Body of pancreas (tissue), 4 donors: Measurements from ENCODE around the gene COL6A1. TPM values are rescaled to one million over a fixed set of nuclear protein-coding genes. Genes with fewer than 3 reads are reported as not detected.

Source experiments
- ATAC-seq: fragments of 150-250 bp; one replicate; pipeline ENCODE4 v1.9.1; 2016
- DNase-seq, 4 donors: peaks; one replicate each; pipeline ENCODE4 v3.0.0-alpha.2; 2019
- H3K27ac ChIP-seq, 4 donors: fragments of 200-600 bp; sonication (generic); 1 replicate in 3 of 4; 2 replicates in 1 of 4; pipeline versions ENCODE4 v1.5.1 to v1.6.1; 2016 to 2019; ENCODE audit warnings: mild to moderate bottlenecking in 1 of 4, mixed read lengths in 1 of 4, moderate library complexity in 1 of 4
- H3K27me3 ChIP-seq, 2 donors: fragments of 200-600 bp; sonication (generic); one replicate each; pipeline ENCODE4 v1.6.0; 2016; ENCODE audit warnings: mild to moderate bottlenecking in 1 of 2
- H3K36me3 ChIP-seq, 2 donors: fragments of 200-600 bp; sonication (generic); replicated peaks in 1 of 2; 2 replicates each; pipeline ENCODE4 v1.5.1; 2016; ENCODE audit warnings: low read depth in 2 of 2; ENCODE audit not compliant: insufficient read depth in 1 of 2
- H3K4me1 ChIP-seq: fragments of 200-600 bp; sonication (generic); one replicate; pipeline ENCODE4 v1.6.0; 2016
- H3K4me3 ChIP-seq, 2 donors: fragments of 200-600 bp; sonication (generic); 1 replicate in 1 of 2; 2 replicates in 1 of 2; pipeline ENCODE4 v1.5.1; 2016 to 2019
- H3K9me3 ChIP-seq, 3 donors: fragments of 200-600 bp; sonication (generic); 1 replicate in 2 of 3; 2 replicates in 1 of 3; pipeline ENCODE4 v1.5.1; 2016
- POLR2A ChIP-seq, 3 donors: fragments of 450-650 bp; IDR thresholded peaks; one replicate each; pipeline ENCODE4 v1.6.1; 2016; ENCODE audit warnings: antibody characterized with exemption in 3 of 3, mild to moderate bottlenecking in 2 of 3
- WGBS, 2 donors: methylation state at CpG; one replicate each; pipeline ENCODE4 v1.1.5; 2017; 5-methylcytosine and 5-hydroxymethylcytosine counted together
- intact Hi-C: fragments of 100-400 bp; cut with DNase I; formaldehyde crosslinking; loops from one replicate; pipeline ENCODE4 v1.15.1; 2023
- total RNA-seq, 2 donors: library from RNA; depleted of rRNA; stranded (reverse); fragments of >200 nt; gene quantifications; one replicate each; pipeline ENCODE4 v1.1.0, GENCODE V29; 2016
- TF ChIP-seq, protein P1 (sequence below), 7 experiments: fragments of 450-650 bp in 4 of 7; fragments of 200-600 bp in 3 of 7; sonication (generic) in 3 of 7; IDR thresholded peaks; one replicate each; pipeline ENCODE4 v1.5.1; 2016 to 2019; ENCODE audit warnings: antibody characterized with exemption in 7 of 7

COL6A1 gene
- total RNA-seq, 2 donors from 2014 or later, result 112 to 314 TPM

DNA sequence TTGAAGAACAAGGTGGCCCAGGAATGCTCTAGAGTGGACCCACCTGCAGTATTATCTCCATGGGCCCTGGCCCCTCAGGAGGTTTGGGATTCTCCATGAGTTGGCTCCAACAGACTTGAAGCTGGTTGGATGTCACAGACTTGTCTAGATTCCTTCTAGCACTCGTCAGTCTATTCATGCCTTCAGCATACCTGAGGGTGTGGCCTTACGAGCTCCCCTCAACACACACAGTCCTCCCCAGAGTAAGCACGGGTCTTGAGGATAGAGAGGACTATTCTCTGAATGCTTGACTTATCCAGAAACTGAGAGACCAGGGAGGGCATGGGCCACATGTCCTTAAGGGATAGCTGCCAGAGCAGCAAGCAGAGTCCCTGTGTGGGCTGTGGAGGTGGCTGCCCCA is 45.9 kb upstream of the COL6A1 start:
- no peak for TF ChIP-seq POLR2A (IDR thresholded peaks at IDR 0.05)
- TF ChIP-seq, protein P1, sequence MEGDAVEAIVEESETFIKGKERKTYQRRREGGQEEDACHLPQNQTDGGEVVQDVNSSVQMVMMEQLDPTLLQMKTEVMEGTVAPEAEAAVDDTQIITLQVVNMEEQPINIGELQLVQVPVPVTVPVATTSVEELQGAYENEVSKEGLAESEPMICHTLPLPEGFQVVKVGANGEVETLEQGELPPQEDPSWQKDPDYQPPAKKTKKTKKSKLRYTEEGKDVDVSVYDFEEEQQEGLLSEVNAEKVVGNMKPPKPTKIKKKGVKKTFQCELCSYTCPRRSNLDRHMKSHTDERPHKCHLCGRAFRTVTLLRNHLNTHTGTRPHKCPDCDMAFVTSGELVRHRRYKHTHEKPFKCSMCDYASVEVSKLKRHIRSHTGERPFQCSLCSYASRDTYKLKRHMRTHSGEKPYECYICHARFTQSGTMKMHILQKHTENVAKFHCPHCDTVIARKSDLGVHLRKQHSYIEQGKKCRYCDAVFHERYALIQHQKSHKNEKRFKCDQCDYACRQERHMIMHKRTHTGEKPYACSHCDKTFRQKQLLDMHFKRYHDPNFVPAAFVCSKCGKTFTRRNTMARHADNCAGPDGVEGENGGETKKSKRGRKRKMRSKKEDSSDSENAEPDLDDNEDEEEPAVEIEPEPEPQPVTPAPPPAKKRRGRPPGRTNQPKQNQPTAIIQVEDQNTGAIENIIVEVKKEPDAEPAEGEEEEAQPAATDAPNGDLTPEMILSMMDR (IDR thresholded peaks at IDR 0.05), result no peak
- Histone ChIP-seq H3K27me3 (no peaks in the 10 kb centered on the region), H3K4me1 (no peaks in the 10 kb centered on the region), H3K9me3 (no peaks in the 10 kb centered on the region), H3K4me3 (no peak overlapping the region), H3K27ac (no peak overlapping the region), H3K36me3 (no peaks in the 10 kb centered on the region)
- ATAC-seq, result no peak
- intact Hi-C loops, result no loop called here
- 76 to 81% methylated on average over 3 of the region's 3 CpGs for WGBS, 2 donors
- no peak for DNase-seq

- DNase-seq, result no peak
Observed at GRCh38 chr21:45937721-45938452, 43.7 kb upstream of the COL6A1 start.

DNA sequence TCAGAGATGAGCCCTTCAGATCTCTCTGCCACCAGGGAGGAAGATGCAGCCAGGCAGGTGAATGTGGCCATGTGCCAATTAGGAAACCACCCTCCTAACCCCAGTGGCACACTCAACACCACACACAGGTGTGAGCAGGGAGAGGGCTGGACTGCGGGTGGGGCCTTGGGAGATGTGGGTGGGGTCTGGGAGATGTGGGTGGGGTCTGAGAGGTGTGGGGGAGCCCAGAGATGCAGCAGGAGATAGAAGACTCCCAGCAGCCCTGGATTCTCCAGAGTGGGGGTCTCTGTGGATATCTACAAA is 43.2 kb upstream of the COL6A1 start:
- TF ChIP-seq, protein P1 (IDR thresholded peaks at IDR 0.05), result no peak
- ATAC-seq, result no peak
- WGBS, 2 donors, result 67 to 83% methylated on average over 1 of the region's 1 CpG
- H3K36me3 ChIP-seq, result no peaks in the 10 kb centered on the region
- no peaks in the 10 kb centered on the region for H3K27me3 ChIP-seq
- no peak overlapping the region for H3K27ac ChIP-seq
- no peak overlapping the region for H3K4me3 ChIP-seq
- no peak for DNase-seq
- no peaks in the 10 kb centered on the region for H3K4me1 ChIP-seq
- intact Hi-C loops, result no loop called here
- no peaks in the 10 kb centered on the region for H3K9me3 ChIP-seq

More at GRCh38 chr21:45937721-45938452, 43.7 kb upstream of the COL6A1 start:
- TF ChIP-seq, protein P1 (IDR thresholded peaks at IDR 0.05), result no peak
- no peak for TF ChIP-seq POLR2A (IDR thresholded peaks at IDR 0.05)
- no peak overlapping the region for H3K27ac ChIP-seq
- no peaks in the 10 kb centered on the region for H3K9me3 ChIP-seq
- no peaks in the 10 kb centered on the region for H3K36me3 ChIP-seq
- intact Hi-C loops, result no loop called here
- 82 to 93% methylated on average over 15 to 17 of the region's 17 CpGs for WGBS, 2 donors
- no peaks in the 10 kb centered on the region for H3K27me3 ChIP-seq
- H3K4me1 ChIP-seq, result no peaks in the 10 kb centered on the region
- H3K4me3 ChIP-seq, result no peak overlapping the region
- ATAC-seq, result no peak

GRCh38 chr21:45938811-45939520 is 42.6 kb upstream of the COL6A1 start:
- no peaks in the 10 kb centered on the region for H3K9me3 ChIP-seq
- H3K4me3 ChIP-seq, result no peak overlapping the region
- WGBS, 2 donors, result 90 to 94% methylated on average over 9 to 16 of the region's 17 CpGs
- DNase-seq (no peak), ATAC-seq (no peak)
- H3K27me3 ChIP-seq, result no peaks in the 10 kb centered on the region
- no peak overlapping the region for H3K27ac ChIP-seq
- no peaks in the 10 kb centered on the region for H3K36me3 ChIP-seq
- TF ChIP-seq, protein P1 (IDR thresholded peaks at IDR 0.05), result no peak
- no peak for TF ChIP-seq POLR2A (IDR thresholded peaks at IDR 0.05)
- H3K4me1 ChIP-seq, result no peaks in the 10 kb centered on the region
- intact Hi-C loops, result no loop called here
